CD4-positive, alpha-beta T cell treated with Interleukin-12 subunit alpha and Interleukin-12 subunit beta, for 1 hour (primary cell): ENCODE measurements around the gene BFSP1.

ENCODE experiments used
- DNase-seq: peaks from one replicate; pipeline ENCODE4 v3.0.0-alpha.2; 2020

Gene BFSP1

GRCh38 chr20:17460119-17460518 lies 71.1 kb downstream of the BFSP1 start:
- DNase-seq, result no peak

- DNase-seq, result no peak
Observed at GRCh38 chr20:17457588-17458190, 73.5 kb downstream of the BFSP1 start.

- DNase-seq, result no peak
Observed at GRCh38 chr20:17457079-17457478, 74.1 kb downstream of the BFSP1 start.

GRCh38 chr20:17456279-17456678 lies 74.9 kb downstream of the BFSP1 start:
- no peak for DNase-seq

- no peak for DNase-seq
Observed at GRCh38 chr20:17453592-17453991, 77.6 kb downstream of the BFSP1 start.

- no peak for DNase-seq
Observed at GRCh38 chr20:17452441-17452840, 78.7 kb downstream of the BFSP1 start.

- no peak for DNase-seq
Observed at GRCh38 chr20:17449031-17449430, 82.1 kb downstream of the BFSP1 start.

GRCh38 chr20:17448071-17448470 lies 83.1 kb downstream of the BFSP1 start:
- DNase-seq, result no peak

GRCh38 chr20:17446171-17446570 lies 85.0 kb downstream of the BFSP1 start:
- no peak for DNase-seq

- DNase-seq, result no peak
Observed at GRCh38 chr20:17445543-17445942, 85.6 kb downstream of the BFSP1 start.

- no peak for DNase-seq
Observed at GRCh38 chr20:17444091-17444490, 87.1 kb downstream of the BFSP1 start.
